Fibroblast of lung (primary cell): ENCODE measurements around the gene PLCL1.

Experiments
- EZH2 ChIP-seq: IDR thresholded peaks from 2 replicates; pipeline ENCODE4 v1.5.1; 2012; ENCODE audit warnings: low read length, control low read depth, mild to moderate bottlenecking; ENCODE audit errors: missing control alignments
- TF ChIP-seq, protein P1 (sequence below), 2 donors: IDR thresholded peaks in 1 of 2; conservative IDR thresholded peaks in 1 of 2; 1 replicate in 1 of 2; 2 replicates in 1 of 2; pipeline ENCODE4 v1.5.1; 2011 to 2012; ENCODE audit warnings: low read length in 2 of 2, control low read depth in 1 of 2, inconsistent platforms in 1 of 2, low read depth in 1 of 2, mild to moderate bottlenecking in 1 of 2

DNA sequence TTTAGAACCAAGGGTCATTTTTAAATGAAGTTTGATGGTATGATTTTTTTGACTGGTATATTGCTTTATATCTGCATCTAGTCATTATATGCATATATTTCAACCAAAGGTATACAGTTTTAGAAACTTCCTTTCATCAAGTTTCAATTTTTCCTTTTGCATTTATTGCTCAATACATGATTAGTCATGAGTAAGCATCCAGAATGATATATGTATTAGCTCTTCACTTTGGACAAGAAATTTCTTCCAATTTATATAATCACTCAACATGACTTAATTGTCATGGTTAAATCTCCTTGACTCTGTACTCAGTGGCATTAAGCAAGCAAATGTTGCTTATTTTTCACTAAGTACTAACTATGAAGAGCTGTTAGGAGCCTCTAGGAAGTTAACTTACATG lies 123.6 kb downstream of the PLCL1 start:
- TF ChIP-seq, protein P1, sequence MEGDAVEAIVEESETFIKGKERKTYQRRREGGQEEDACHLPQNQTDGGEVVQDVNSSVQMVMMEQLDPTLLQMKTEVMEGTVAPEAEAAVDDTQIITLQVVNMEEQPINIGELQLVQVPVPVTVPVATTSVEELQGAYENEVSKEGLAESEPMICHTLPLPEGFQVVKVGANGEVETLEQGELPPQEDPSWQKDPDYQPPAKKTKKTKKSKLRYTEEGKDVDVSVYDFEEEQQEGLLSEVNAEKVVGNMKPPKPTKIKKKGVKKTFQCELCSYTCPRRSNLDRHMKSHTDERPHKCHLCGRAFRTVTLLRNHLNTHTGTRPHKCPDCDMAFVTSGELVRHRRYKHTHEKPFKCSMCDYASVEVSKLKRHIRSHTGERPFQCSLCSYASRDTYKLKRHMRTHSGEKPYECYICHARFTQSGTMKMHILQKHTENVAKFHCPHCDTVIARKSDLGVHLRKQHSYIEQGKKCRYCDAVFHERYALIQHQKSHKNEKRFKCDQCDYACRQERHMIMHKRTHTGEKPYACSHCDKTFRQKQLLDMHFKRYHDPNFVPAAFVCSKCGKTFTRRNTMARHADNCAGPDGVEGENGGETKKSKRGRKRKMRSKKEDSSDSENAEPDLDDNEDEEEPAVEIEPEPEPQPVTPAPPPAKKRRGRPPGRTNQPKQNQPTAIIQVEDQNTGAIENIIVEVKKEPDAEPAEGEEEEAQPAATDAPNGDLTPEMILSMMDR (conservative IDR thresholded peaks at IDR 0.05 in 1 of 2, IDR thresholded peaks at IDR 0.05 in 1 of 2; ENCODE audit: low read depth in 1 of 2, low read length in 2 of 2), result no peak
- no peak for TF ChIP-seq EZH2
